KG1 (cell line): ENCODE results near the gene RNF11.
A peak's percentile ranks its signal among the peaks of the same experiment; 100 is the strongest.
"Not testable (repeated sequence)": the region's sequence is repeated elsewhere in the genome, so short reads cannot be mapped to it uniquely, and the experiment has no call there.

Experiments used
- DNase-seq: peaks from one replicate; lab custom pipeline; 2025; lab: John Stamatoyannopoulos, UW

Gene RNF11

GRCh38 chr1:51235673-51236530 lies at the start of gene RNF11:
Gene RNF11 (plus strand): TSS chr1:51236273. CDS start chr1:51236757, 484 bp downstream.
- peak; percentile 71 for DNase-seq

GRCh38 chr1:51188230-51188629 lies 47.8 kb upstream of the RNF11 start:
- no peak for DNase-seq

- peak; percentile 31 for DNase-seq
These were observed 46.5 kb upstream of the RNF11 start for GRCh38 chr1:51189421-51190073.

- no peak for DNase-seq
These were observed 45.1 kb upstream of the RNF11 start for GRCh38 chr1:51190961-51191360.

- peak; percentile 72 for DNase-seq
These were observed 43.7 kb upstream of the RNF11 start for GRCh38 chr1:51192213-51192843.

- DNase-seq: no peak
These were observed 42.5 kb upstream of the RNF11 start for GRCh38 chr1:51193564-51193963.

- no peak for DNase-seq
These were observed 32.8 kb upstream of the RNF11 start for GRCh38 chr1:51203121-51203873.

GRCh38 chr1:51203874-51204245 lies 32.2 kb upstream of the RNF11 start:
- DNase-seq: no peak

GRCh38 chr1:51210055-51210454 lies 26.0 kb upstream of the RNF11 start:
- no peak for DNase-seq

GRCh38 chr1:51210676-51211075 lies 25.4 kb upstream of the RNF11 start:
- no peak for DNase-seq

GRCh38 chr1:51214615-51215131 lies 21.4 kb upstream of the RNF11 start:
- DNase-seq: peak; percentile 65

GRCh38 chr1:51215169-51215568 lies 20.9 kb upstream of the RNF11 start:
- no peak for DNase-seq

- DNase-seq: no peak
These were observed 19.4 kb upstream of the RNF11 start for GRCh38 chr1:51216631-51217030.

- DNase-seq: no peak
These were observed 19.0 kb upstream of the RNF11 start for GRCh38 chr1:51217101-51217500.

GRCh38 chr1:51218570-51218969 lies 17.5 kb upstream of the RNF11 start:
- DNase-seq: no peak

- no peak for DNase-seq
These were observed 17.1 kb upstream of the RNF11 start for GRCh38 chr1:51219022-51219421.

- not testable (repeated sequence) for DNase-seq
These were observed 14.5 kb upstream of the RNF11 start for GRCh38 chr1:51221529-51221928.

- DNase-seq: no peak
These were observed 13.8 kb upstream of the RNF11 start for GRCh38 chr1:51222136-51222787.

- DNase-seq: no peak
These were observed 13.3 kb upstream of the RNF11 start for GRCh38 chr1:51222809-51223208.

- DNase-seq: no peak
These were observed 11.8 kb upstream of the RNF11 start for GRCh38 chr1:51224255-51224654.

GRCh38 chr1:51227231-51227960 lies 8.7 kb upstream of the RNF11 start:
- DNase-seq: not testable (repeated sequence)
